Peyer's patch (tissue), 4 donors: ENCODE data around the gene RELN. TPM values are rescaled to one million over a fixed set of nuclear protein-coding genes. Genes with fewer than 3 reads are reported as not detected.

ENCODE experiments used
- DNase-seq, 3 donors: peaks; one replicate each; pipeline ENCODE4 v3.0.0-alpha.2; 2017 to 2019
- H3K27ac ChIP-seq, 4 donors: fragments of 200-600 bp; sonication (generic); one replicate each; pipeline ENCODE4 v1.5.1; 2016 to 2019
- H3K27me3 ChIP-seq, 2 donors: fragments of 200-600 bp; sonication (generic); one replicate each; pipeline ENCODE4 v1.5.1; 2019
- H3K36me3 ChIP-seq, 3 donors: fragments of 200-600 bp; sonication (generic); one replicate each; pipeline ENCODE4 v1.5.1; 2016 to 2019
- H3K4me1 ChIP-seq, 4 donors: fragments of 200-600 bp; sonication (generic); one replicate each; pipeline ENCODE4 v1.5.1; 2016 to 2019
- H3K4me3 ChIP-seq, 4 donors: fragments of 200-600 bp; sonication (generic); 1 replicate in 3 of 4; 2 replicates in 1 of 4; pipeline ENCODE4 v1.5.1; 2016 to 2019; ENCODE audit warnings: mild to moderate bottlenecking in 1 of 4
- H3K9me3 ChIP-seq, 4 donors: fragments of 200-600 bp; sonication (generic); one replicate each; pipeline ENCODE4 v1.5.1; 2016 to 2019; ENCODE audit warnings: mild to moderate bottlenecking in 1 of 4
- CTCF ChIP-seq, 6 experiments: fragments of 450-650 bp in 4 of 6; fragments of 200-600 bp in 2 of 6; sonication (generic) in 1 of 6; IDR thresholded peaks; one replicate each; pipeline ENCODE4 v1.5.1; 2017 to 2019; ENCODE audit warnings: antibody characterized with exemption in 6 of 6, mild to moderate bottlenecking in 3 of 6, moderate library complexity in 1 of 6
- POLR2A ChIP-seq, 2 donors: fragments of 450-650 bp; IDR thresholded peaks; one replicate each; pipeline ENCODE4 v1.5.1; 2017; ENCODE audit warnings: antibody characterized with exemption in 2 of 2, mild to moderate bottlenecking in 2 of 2, moderate library complexity in 2 of 2
- total RNA-seq, 4 donors: library from RNA; depleted of rRNA; stranded (reverse); fragments of >200 nt; gene quantifications; one replicate each; pipeline ENCODE4 v1.1.0, GENCODE V29; 2016

Gene RELN
- total RNA-seq, 4 donors from 2014 or later, result 1.7 to 3.9 (median 3.2) TPM

GRCh38 chr7:103940382-103941268 lies 48.8 kb downstream of the RELN start:
- no peak overlapping the region for H3K4me3 ChIP-seq
- no peaks in the 10 kb centered on the region for H3K36me3 ChIP-seq
- no peaks in the 10 kb centered on the region for H3K27me3 ChIP-seq
- no peaks in the 10 kb centered on the region for H3K4me1 ChIP-seq
- no peak for TF ChIP-seq POLR2A (IDR thresholded peaks at IDR 0.05)
- no peak for TF ChIP-seq CTCF (IDR thresholded peaks at IDR 0.05)
- no peaks in the 10 kb centered on the region for H3K9me3 ChIP-seq
- DNase-seq, result no peak
- H3K27ac ChIP-seq, result no peak overlapping the region

- DNase-seq, result no peak
- Histone ChIP-seq H3K27ac (no peak overlapping the region), H3K27me3 (no peaks in the 10 kb centered on the region), H3K4me1 (no peaks in the 10 kb centered on the region), H3K4me3 (no peak overlapping the region), H3K9me3 (no peaks in the 10 kb centered on the region), H3K36me3 (no peaks in the 10 kb centered on the region)
- TF ChIP-seq CTCF (IDR thresholded peaks at IDR 0.05) (no peak), POLR2A (IDR thresholded peaks at IDR 0.05) (no peak)
Measured at GRCh38 chr7:103937680-103938079, 51.8 kb downstream of the RELN start.

GRCh38 chr7:103936558-103936957 lies 52.9 kb downstream of the RELN start:
- Histone ChIP-seq H3K27me3 (no peaks in the 10 kb centered on the region), H3K27ac (no peak overlapping the region), H3K9me3 (no peaks in the 10 kb centered on the region), H3K4me3 (no peak overlapping the region), H3K36me3 (no peaks in the 10 kb centered on the region), H3K4me1 (no peaks in the 10 kb centered on the region)
- DNase-seq, result no peak
- TF ChIP-seq POLR2A (IDR thresholded peaks at IDR 0.05), result no peak
- no peak for TF ChIP-seq CTCF (IDR thresholded peaks at IDR 0.05)

- H3K27ac ChIP-seq, result no peak overlapping the region
- no peak for DNase-seq
- H3K4me1 ChIP-seq, result no peaks in the 10 kb centered on the region
- H3K4me3 ChIP-seq, result no peak overlapping the region
- no peaks in the 10 kb centered on the region for H3K36me3 ChIP-seq
- H3K9me3 ChIP-seq, result no peaks in the 10 kb centered on the region
- H3K27me3 ChIP-seq, result no peaks in the 10 kb centered on the region
- TF ChIP-seq CTCF (IDR thresholded peaks at IDR 0.05) (no peak), POLR2A (IDR thresholded peaks at IDR 0.05) (no peak)
Measured at GRCh38 chr7:103934508-103934907, 55.0 kb downstream of the RELN start.

- H3K4me1 ChIP-seq, result no peaks in the 10 kb centered on the region
- H3K27ac ChIP-seq, result no peak overlapping the region
- H3K4me3 ChIP-seq, result no peak overlapping the region
- no peaks in the 10 kb centered on the region for H3K9me3 ChIP-seq
- H3K27me3 ChIP-seq, result no peaks in the 10 kb centered on the region
- DNase-seq, result no peak
- H3K36me3 ChIP-seq, result no peaks in the 10 kb centered on the region
- TF ChIP-seq POLR2A (IDR thresholded peaks at IDR 0.05), result no peak
- no peak for TF ChIP-seq CTCF (IDR thresholded peaks at IDR 0.05)
Measured at GRCh38 chr7:103932389-103932788, 57.1 kb downstream of the RELN start.
